Measurements from ENCODE around the gene FLT3.
"Not testable (repeated sequence)": the region's sequence is repeated elsewhere in the genome, so short reads cannot be mapped to it uniquely, and the experiment has no call there.

FLT3 gene

GRCh38 chr13:28100150-28101121 lies at the start of gene FLT3:
FLT3 (minus strand) TSS chr13:28100576; CDS start chr13:28100510, 66 bp downstream.
- peaks cover 3% of the 10 kb centered on the region for H3K27me3 ChIP-seq (ENCODE audit: control insufficient read depth, insufficient read depth, low read length)
- H2AFZ ChIP-seq: peak within 1 kb of the TSS; percentile 56
- peaks cover 4% of the 10 kb centered on the region for H3K9me3 ChIP-seq (ENCODE audit: control insufficient read depth, low read length)
- H3K79me2 ChIP-seq: no peaks in the 10 kb centered on the region
- H3K9ac ChIP-seq: no peak within 1 kb of the TSS
- TF ChIP-seq CTCF (IDR thresholded peaks at IDR 0.05): no peak
- H3K36me3 ChIP-seq (ENCODE audit: control insufficient read depth, insufficient read depth, low read length): no peaks in the 10 kb centered on the region
- H3K4me1 ChIP-seq: no peaks in the 10 kb centered on the region
- H3K4me3 ChIP-seq (ENCODE audit: low read depth, low read length): peak within 1 kb of the TSS; percentile 16
- H3K4me2 ChIP-seq (ENCODE audit: low read length): peak within 1 kb of the TSS; percentile 67
- H3K27ac ChIP-seq: no peak within 1 kb of the TSS

- H3K79me2 ChIP-seq: peaks cover 36% of the 10 kb centered on the region
- no peak overlapping the region for H3K4me3 ChIP-seq (ENCODE audit: low read depth, low read length)
- H3K27me3 ChIP-seq (ENCODE audit: control insufficient read depth, insufficient read depth, low read length): no peaks in the 10 kb centered on the region
- H3K9ac ChIP-seq: no peak overlapping the region
- H3K4me1 ChIP-seq: no peaks in the 10 kb centered on the region
- TF ChIP-seq CTCF (IDR thresholded peaks at IDR 0.05): no peak
- no peak overlapping the region for H3K4me2 ChIP-seq (ENCODE audit: low read length)
- no peak overlapping the region for H2AFZ ChIP-seq
- H3K36me3 ChIP-seq (ENCODE audit: control insufficient read depth, insufficient read depth, low read length): no peaks in the 10 kb centered on the region
- H3K27ac ChIP-seq: no peak overlapping the region
- H3K9me3 ChIP-seq (ENCODE audit: control insufficient read depth, low read length): no peaks in the 10 kb centered on the region
These were observed 47.1 kb upstream of the FLT3 start for GRCh38 chr13:28147495-28147894.

GRCh38 chr13:28145049-28145448 lies 44.7 kb upstream of the FLT3 start:
- no peak overlapping the region for H2AFZ ChIP-seq
- no peak overlapping the region for H3K4me2 ChIP-seq (ENCODE audit: low read length)
- no peak overlapping the region for H3K4me3 ChIP-seq (ENCODE audit: low read depth, low read length)
- no peak overlapping the region for H3K9ac ChIP-seq
- H3K4me1 ChIP-seq: no peaks in the 10 kb centered on the region
- TF ChIP-seq CTCF (IDR thresholded peaks at IDR 0.05): no peak
- no peaks in the 10 kb centered on the region for H3K9me3 ChIP-seq (ENCODE audit: control insufficient read depth, low read length)
- H3K27me3 ChIP-seq (ENCODE audit: control insufficient read depth, insufficient read depth, low read length): no peaks in the 10 kb centered on the region
- H3K36me3 ChIP-seq (ENCODE audit: control insufficient read depth, insufficient read depth, low read length): no peaks in the 10 kb centered on the region
- peaks cover 29% of the 10 kb centered on the region for H3K79me2 ChIP-seq
- no peak overlapping the region for H3K27ac ChIP-seq

- H3K9ac ChIP-seq; H3K27me3 ChIP-seq (ENCODE audit: control insufficient read depth, insufficient read depth, low read length); H3K4me1 ChIP-seq; H3K4me3 ChIP-seq (ENCODE audit: low read depth, low read length); H3K9me3 ChIP-seq (ENCODE audit: control insufficient read depth, low read length); H2AFZ ChIP-seq; H3K4me2 ChIP-seq (ENCODE audit: low read length); H3K36me3 ChIP-seq (ENCODE audit: control insufficient read depth, insufficient read depth, low read length); H3K27ac ChIP-seq: not testable (repeated sequence)
- H3K79me2 ChIP-seq: peaks cover 14% of the 10 kb centered on the region
These were observed 41.2 kb upstream of the FLT3 start for GRCh38 chr13:28141542-28141941.

GRCh38 chr13:28140433-28141125 lies 40.2 kb upstream of the FLT3 start:
- H3K79me2 ChIP-seq: peaks cover 12% of the 10 kb centered on the region
- H3K4me2 ChIP-seq (ENCODE audit: low read length): no peak overlapping the region
- no peak overlapping the region for H2AFZ ChIP-seq
- H3K36me3 ChIP-seq (ENCODE audit: control insufficient read depth, insufficient read depth, low read length): no peaks in the 10 kb centered on the region
- no peak overlapping the region for H3K9ac ChIP-seq
- no peaks in the 10 kb centered on the region for H3K4me1 ChIP-seq
- no peak overlapping the region for H3K4me3 ChIP-seq (ENCODE audit: low read depth, low read length)
- H3K27me3 ChIP-seq (ENCODE audit: control insufficient read depth, insufficient read depth, low read length): no peaks in the 10 kb centered on the region
- H3K27ac ChIP-seq: no peak overlapping the region
- no peak for TF ChIP-seq CTCF (IDR thresholded peaks at IDR 0.05)
- H3K9me3 ChIP-seq (ENCODE audit: control insufficient read depth, low read length): no peaks in the 10 kb centered on the region
